Testis (tissue), 5 donors: ENCODE data around the gene NUDT7. TPM values are rescaled to one million over a fixed set of nuclear protein-coding genes. Genes with fewer than 3 reads are reported as not detected.

Source experiments
- DNase-seq: peaks from one replicate; pipeline ENCODE4 v3.0.0-alpha.2; 2019
- H3K27ac ChIP-seq, 2 donors: fragments of 200-600 bp; sonication (generic); one replicate each; pipeline ENCODE4 v1.5.1; 2019
- H3K27me3 ChIP-seq: fragments of 200-600 bp; sonication (generic); one replicate; pipeline ENCODE4 v1.5.1; 2019
- H3K36me3 ChIP-seq: fragments of 200-600 bp; sonication (generic); one replicate; pipeline ENCODE4 v1.5.1; 2017; ENCODE audit warnings: low read depth; ENCODE audit errors: missing control alignments
- H3K4me1 ChIP-seq: fragments of 200-600 bp; sonication (generic); one replicate; pipeline ENCODE4 v1.5.1; 2019
- H3K4me3 ChIP-seq, 2 donors: fragments of 200-600 bp; sonication (generic); one replicate each; pipeline ENCODE4 v1.5.1; 2017 to 2019
- H3K9me3 ChIP-seq: fragments of 200-600 bp; sonication (generic); one replicate; pipeline ENCODE4 v1.5.1; 2017
- CTCF ChIP-seq, 3 experiments: fragments of 450-650 bp in 2 of 3; fragments of 200-600 bp in 1 of 3; sonication (generic) in 1 of 3; IDR thresholded peaks; one replicate each; pipeline ENCODE4 v1.5.1; 2016 to 2019; ENCODE audit warnings: antibody characterized with exemption in 3 of 3, mild to moderate bottlenecking in 2 of 3, moderate library complexity in 1 of 3
- POLR2A ChIP-seq: fragments of 450-650 bp; IDR thresholded peaks from one replicate; pipeline ENCODE4 v1.6.1; 2017; ENCODE audit warnings: antibody characterized with exemption, mild to moderate bottlenecking, moderate library complexity
- WGBS, 2 donors: methylation state at CpG; one replicate each; pipeline ENCODE4 v1.1.5; 2018; 5-methylcytosine and 5-hydroxymethylcytosine counted together
- intact Hi-C: fragments of 100-400 bp; cut with DNase I; formaldehyde crosslinking; loops from one replicate; pipeline ENCODE4 v1.15.1; 2023; ENCODE audit warnings: low total_unique reads
- long read RNA-seq, 2 donors: transcript quantifications; one replicate each; lab custom pipeline, GENCODE V29; 2026
- polyA plus RNA-seq: library from polyadenylated mRNA; stranded (reverse); fragments of 350-450 nt; fragmentation: Illumina TruSeq; extraction: RNeasy Lipid Tissue Mini Kit (QIAGEN cat#74804); gene quantifications from one replicate; pipeline ENCODE4 v1.2.3, GENCODE V29; 2014; ENCODE audit warnings: low read depth, low replicate concordance; ENCODE audit not compliant: insufficient read depth
- total RNA-seq, 2 donors: library from RNA; depleted of rRNA; stranded (reverse); fragments of >200 nt; gene quantifications; one replicate each; pipeline ENCODE4 v1.2.3, GENCODE V29; 2016

The NUDT7 gene
- total RNA-seq (10 to 100 TPM; 10.4 to 13.2 TPM), polyA plus RNA-seq (18.6 TPM)
- long read RNA-seq, donor 1, partial matches to known transcripts = 0 of 8 reads
- long read RNA-seq, donor 1, other reads (novel, unspliced or antisense) = 0 of 8 reads
- long read RNA-seq, donor 2, partial matches to known transcripts = 0 of 4 reads
- long read RNA-seq, donor 2, other reads (novel, unspliced or antisense) = 0 of 4 reads

- intact Hi-C loops = no loop called here
- TF ChIP-seq POLR2A (no peak), CTCF (IDR thresholded peaks at IDR 0.05) (peak in 1 of 3 experiments; percentile 15)
- H3K36me3 ChIP-seq = no peaks in the 10 kb centered on the region
- H3K4me3 ChIP-seq = peak within 1 kb of the TSS; percentile 72 to 78
- peak within 1 kb of the TSS; percentile 47 to 79 for H3K27ac ChIP-seq
- H3K27me3 ChIP-seq = no peaks in the 10 kb centered on the region
- no peaks in the 10 kb centered on the region for H3K9me3 ChIP-seq
- peaks cover 6% of the 10 kb centered on the region for H3K4me1 ChIP-seq
- DNase-seq = peak; percentile 99
- 1 to 2% methylated on average over 25 to 55 of the region's 55 CpGs for WGBS, 2 donors
Observed at GRCh38 chr16:77722309-77723107, at the start of gene NUDT7. NUDT7 (plus strand) TSS chr16:77722514; CDS start chr16:77722583, 69 bp downstream.

- no peaks in the 10 kb centered on the region for H3K36me3 ChIP-seq
- no peaks in the 10 kb centered on the region for H3K4me1 ChIP-seq
- H3K4me3 ChIP-seq = no peak overlapping the region
- H3K27ac ChIP-seq = no peak overlapping the region
- no peaks in the 10 kb centered on the region for H3K27me3 ChIP-seq
- intact Hi-C loops = loop anchor here (10.0 kb wide), 1 partner anchor 300 kb away; no protein-coding TSS in a partner anchor
- H3K9me3 ChIP-seq = no peaks in the 10 kb centered on the region
- WGBS, 2 donors = 37% methylated on average over 4 of the region's 4 CpGs
- DNase-seq = no peak
- TF ChIP-seq CTCF (IDR thresholded peaks at IDR 0.05) (no peak), POLR2A (no peak)
Observed at GRCh38 chr16:77674888-77675287, 47.4 kb upstream of the NUDT7 start.

- DNase-seq = peak; percentile 88
- no peaks in the 10 kb centered on the region for H3K4me1 ChIP-seq
- no peak overlapping the region for H3K4me3 ChIP-seq
- no peaks in the 10 kb centered on the region for H3K27me3 ChIP-seq
- no peaks in the 10 kb centered on the region for H3K9me3 ChIP-seq
- WGBS, 2 donors = 20 to 21% methylated on average over 15 of the region's 15 CpGs
- intact Hi-C loops = loop anchor here (10.0 kb wide), 1 partner anchor 299 kb away; no protein-coding TSS in a partner anchor
- H3K27ac ChIP-seq = no peak overlapping the region
- H3K36me3 ChIP-seq = no peaks in the 10 kb centered on the region
- TF ChIP-seq POLR2A (no peak), CTCF (IDR thresholded peaks at IDR 0.05) (peak; percentile 84 to 91 (median 90))
Observed at GRCh38 chr16:77675464-77676324, 46.6 kb upstream of the NUDT7 start.

GRCh38 chr16:77677129-77677528 is 45.2 kb upstream of the NUDT7 start:
- Histone ChIP-seq H3K4me3 (no peak overlapping the region), H3K27me3 (no peaks in the 10 kb centered on the region), H3K9me3 (no peaks in the 10 kb centered on the region), H3K36me3 (no peaks in the 10 kb centered on the region), H3K27ac (no peak overlapping the region), H3K4me1 (no peaks in the 10 kb centered on the region)
- WGBS, 2 donors = 55 to 65% methylated on average over 4 of the region's 4 CpGs
- intact Hi-C loops = loop anchor here (10.0 kb wide), 1 partner anchor 298 kb away; no protein-coding TSS in a partner anchor
- TF ChIP-seq CTCF (IDR thresholded peaks at IDR 0.05) = no peak
- TF ChIP-seq POLR2A = no peak
- no peak for DNase-seq
